ENCODE results near the gene MUC22. TPM values are rescaled to one million over a fixed set of nuclear protein-coding genes. Genes with fewer than 3 reads are reported as not detected.

MUC22 gene
- total RNA-seq: under 1 TPM; 0.05 to 0.36 (median 0.18) TPM

- H3K36me3 ChIP-seq: no peaks in the 10 kb centered on the region
- in situ Hi-C loops (cut with MboI; ENCODE audit: low sequenced_read_pairs in 4 of 4) (no loop called here), intact Hi-C loops (cut with DNase I; ENCODE audit: low total_unique reads) (no loop called here)
- H3K9me3 ChIP-seq: no peaks in the 10 kb centered on the region
- H3K4me1 ChIP-seq: peaks cover 0 to 24% of the 10 kb centered on the region in 2 donors
- no peak for TF ChIP-seq POLR2A (IDR thresholded peaks at IDR 0.05)
- TF ChIP-seq CTCF (IDR thresholded peaks at IDR 0.05 in 4 of 5, conservative IDR thresholded peaks at IDR 0.05 in 1 of 5): no peak
- H3K4me3 ChIP-seq: no peak within 1 kb of the TSS
- H3K27ac ChIP-seq: no peak within 1 kb of the TSS
- DNase-seq (no peak), ATAC-seq (no peak)
- no peaks in the 10 kb centered on the region for H3K27me3 ChIP-seq
Observed at GRCh38 chr6:31010393-31011060, at the start of gene MUC22. Gene MUC22 (plus strand): TSS chr6:31010474. CDS start chr6:31010707, 233 bp downstream.

GRCh38 chr6:30960907-30961673 is 49.2 kb upstream of the MUC22 start:
- no peak for ATAC-seq
- H3K27ac ChIP-seq: no peak overlapping the region
- TF ChIP-seq POLR2A (IDR thresholded peaks at IDR 0.05) (no peak), CTCF (IDR thresholded peaks at IDR 0.05 in 4 of 5, conservative IDR thresholded peaks at IDR 0.05 in 1 of 5) (no peak)
- no peaks in the 10 kb centered on the region for H3K36me3 ChIP-seq
- DNase-seq: no peak
- H3K9me3 ChIP-seq: no peaks in the 10 kb centered on the region
- H3K4me1 ChIP-seq: no peaks in the 10 kb centered on the region
- intact Hi-C loops (cut with DNase I; ENCODE audit: low total_unique reads) (no loop called here), in situ Hi-C loops (cut with MboI; ENCODE audit: low sequenced_read_pairs in 4 of 4) (no loop called here)
- no peaks in the 10 kb centered on the region for H3K27me3 ChIP-seq
- no peak overlapping the region for H3K4me3 ChIP-seq

GRCh38 chr6:30962716-30963115 is 47.6 kb upstream of the MUC22 start:
- Histone ChIP-seq H3K4me1 (no peaks in the 10 kb centered on the region), H3K4me3 (no peak overlapping the region), H3K27me3 (no peaks in the 10 kb centered on the region), H3K27ac (no peak overlapping the region), H3K9me3 (no peaks in the 10 kb centered on the region), H3K36me3 (no peaks in the 10 kb centered on the region)
- intact Hi-C loops (cut with DNase I; ENCODE audit: low total_unique reads): no loop called here
- no peak for TF ChIP-seq POLR2A (IDR thresholded peaks at IDR 0.05)
- no peak for TF ChIP-seq CTCF (IDR thresholded peaks at IDR 0.05 in 4 of 5, conservative IDR thresholded peaks at IDR 0.05 in 1 of 5)
- ATAC-seq (no peak), DNase-seq (no peak)
- in situ Hi-C loops (cut with MboI; ENCODE audit: low sequenced_read_pairs in 4 of 4): no loop called here

GRCh38 chr6:30963641-30964040 is 46.6 kb upstream of the MUC22 start:
- no peaks in the 10 kb centered on the region for H3K4me1 ChIP-seq
- DNase-seq: no peak
- intact Hi-C loops (cut with DNase I; ENCODE audit: low total_unique reads) (no loop called here), in situ Hi-C loops (cut with MboI; ENCODE audit: low sequenced_read_pairs in 4 of 4) (no loop called here)
- H3K4me3 ChIP-seq: no peak overlapping the region
- no peaks in the 10 kb centered on the region for H3K27me3 ChIP-seq
- no peaks in the 10 kb centered on the region for H3K9me3 ChIP-seq
- H3K27ac ChIP-seq: no peak overlapping the region
- no peak for ATAC-seq
- TF ChIP-seq POLR2A (IDR thresholded peaks at IDR 0.05) (no peak), CTCF (IDR thresholded peaks at IDR 0.05 in 4 of 5, conservative IDR thresholded peaks at IDR 0.05 in 1 of 5) (no peak)
- no peaks in the 10 kb centered on the region for H3K36me3 ChIP-seq

Measured in gastrocnemius medialis (tissue), 4 donors.